H9 (cell line): Measurements from ENCODE around the gene IGF1. TPM values are rescaled to one million over a fixed set of nuclear protein-coding genes. Genes with fewer than 3 reads are reported as not detected.

Experiments
- DNase-seq: peaks from one replicate; pipeline ENCODE4 v3.0.0-alpha.2; 2017
- H2AFZ ChIP-seq: one replicate; pipeline ENCODE4 v1.6.1; 2013; ENCODE audit warnings: mild to moderate bottlenecking, low read length, control low read depth, moderate library complexity
- H2AK5ac ChIP-seq: 2 replicates; pipeline ENCODE4 v1.6.1; 2013; ENCODE audit warnings: low read length, control low read depth, mixed read lengths; ENCODE audit not compliant: insufficient read length
- H2BK120ac ChIP-seq: one replicate; pipeline ENCODE4 v1.6.1; 2013; ENCODE audit warnings: low read depth, mild to moderate bottlenecking, low read length, control low read depth, inconsistent platforms; ENCODE audit not compliant: poor library complexity, severe bottlenecking
- H2BK12ac ChIP-seq: 2 replicates; pipeline ENCODE4 v1.6.1; 2013; ENCODE audit warnings: low read length, control low read depth, mixed read lengths, low read depth; ENCODE audit not compliant: insufficient read length
- H2BK15ac ChIP-seq: 2 replicates; pipeline ENCODE4 v1.6.1; 2013; ENCODE audit warnings: low read depth, low read length, control low read depth
- H2BK20ac ChIP-seq: one replicate; pipeline ENCODE4 v1.6.1; 2013; ENCODE audit warnings: low read depth, mild to moderate bottlenecking, low read length, control low read depth, inconsistent platforms; ENCODE audit not compliant: poor library complexity, severe bottlenecking
- H2BK5ac ChIP-seq: 2 replicates; pipeline ENCODE4 v1.6.1; 2013; ENCODE audit warnings: low read length, control low read depth, mixed read lengths; ENCODE audit not compliant: insufficient read length
- H3K14ac ChIP-seq: 2 replicates; pipeline ENCODE4 v1.6.1; 2013; ENCODE audit warnings: low read length, control low read depth; ENCODE audit not compliant: insufficient read depth
- H3K18ac ChIP-seq: 2 replicates; pipeline ENCODE4 v1.6.1; 2013; ENCODE audit warnings: low read depth, mild to moderate bottlenecking, mixed read lengths, low read length, control low read depth; ENCODE audit not compliant: insufficient read length
- H3K23ac ChIP-seq: 2 replicates; pipeline ENCODE4 v1.6.1; 2013; ENCODE audit warnings: low read length, control low read depth, mixed read lengths, low read depth; ENCODE audit not compliant: insufficient read length
- H3K23me2 ChIP-seq: 2 replicates; pipeline ENCODE4 v1.6.1; 2013; ENCODE audit warnings: low read depth, mild to moderate bottlenecking, mixed read lengths, low read length, control low read depth; ENCODE audit not compliant: insufficient read length, poor library complexity, severe bottlenecking
- H3K27ac ChIP-seq: 2 replicates; pipeline ENCODE4 v1.5.1; 2013; ENCODE audit warnings: low read length, control low read depth, mixed read lengths, low read depth; ENCODE audit not compliant: insufficient read length
- H3K27me3 ChIP-seq: 2 replicates; pipeline ENCODE4 v1.6.1; 2013; ENCODE audit warnings: low read length, control low read depth, inconsistent platforms; ENCODE audit not compliant: insufficient read depth
- H3K4ac ChIP-seq: 2 replicates; pipeline ENCODE4 v1.6.1; 2013; ENCODE audit warnings: low read depth, mild to moderate bottlenecking, control low read depth, inconsistent platforms, low read length, moderate library complexity
- H3K4me1 ChIP-seq: 2 replicates; pipeline ENCODE4 v1.6.1; 2013; ENCODE audit warnings: low read length, control low read depth, inconsistent platforms; ENCODE audit not compliant: insufficient read depth
- H3K4me2 ChIP-seq: 2 replicates; pipeline ENCODE4 v1.6.1; 2013; ENCODE audit warnings: low read length, control low read depth, mixed read lengths; ENCODE audit not compliant: insufficient read length, insufficient read depth
- H3K56ac ChIP-seq: 2 replicates; pipeline ENCODE4 v1.6.1; 2013; ENCODE audit warnings: low read depth, mild to moderate bottlenecking, mixed read lengths, low read length, control low read depth; ENCODE audit not compliant: insufficient read length
- H3K79me1 ChIP-seq: 2 replicates; pipeline ENCODE4 v1.6.1; 2013; ENCODE audit warnings: low read depth, mild to moderate bottlenecking, moderate library complexity, low read length, control low read depth, inconsistent platforms; ENCODE audit not compliant: insufficient read depth, poor library complexity, severe bottlenecking
- H3K79me2 ChIP-seq: 2 replicates; pipeline ENCODE4 v1.6.1; 2013; ENCODE audit warnings: low read length, control low read depth, inconsistent platforms; ENCODE audit not compliant: insufficient read depth
- H3K9ac ChIP-seq: 2 replicates; pipeline ENCODE4 v1.6.1; 2013; ENCODE audit warnings: low read length, control low read depth, mixed read lengths; ENCODE audit not compliant: insufficient read length; ENCODE audit errors: extremely low read depth
- H3K9me3 ChIP-seq: one replicate; pipeline ENCODE4 v1.6.1; 2013; ENCODE audit warnings: low read depth, low read length, inconsistent platforms; ENCODE audit not compliant: control insufficient read depth
- H3T11ph ChIP-seq: one replicate; pipeline ENCODE4 v1.6.1; 2013; ENCODE audit warnings: mild to moderate bottlenecking, low read length, control low read depth, inconsistent platforms
- H4K20me1 ChIP-seq: one replicate; pipeline ENCODE4 v1.6.1; 2013; ENCODE audit not compliant: control insufficient read depth, insufficient read length, insufficient read depth
- H4K5ac ChIP-seq: 2 replicates; pipeline ENCODE4 v1.6.1; 2013; ENCODE audit warnings: low read depth, mild to moderate bottlenecking, mixed read lengths, low read length, control low read depth; ENCODE audit not compliant: insufficient read length
- H4K8ac ChIP-seq: replicated peaks from 2 replicates; pipeline ENCODE4 v1.6.1; 2013; ENCODE audit warnings: low read length, control low read depth, mixed read lengths, low read depth; ENCODE audit not compliant: insufficient read length
- H4K91ac ChIP-seq: 2 replicates; pipeline ENCODE4 v1.6.1; 2013; ENCODE audit warnings: low read depth, mild to moderate bottlenecking, moderate library complexity, mixed read lengths, low read length, control low read depth; ENCODE audit not compliant: insufficient read length
- H3K27ac Mint-ChIP-seq, 3 experiments: 2 replicates in 2 of 3; 3 replicates in 1 of 3; pipeline ENCODE4 v1.8.0; 2020 to 2021; ENCODE audit warnings: mixed read lengths in 3 of 3, mild to moderate bottlenecking in 1 of 3, moderate library complexity in 1 of 3
- H3K27me3 Mint-ChIP-seq: 2 replicates; pipeline ENCODE4 v1.8.0; 2021; ENCODE audit warnings: low read depth, mild to moderate bottlenecking, moderate library complexity, mixed read lengths
- H3K36me3 Mint-ChIP-seq, 3 experiments: 2 replicates in 2 of 3; 3 replicates in 1 of 3; pipeline ENCODE4 v1.8.0; 2020 to 2021; ENCODE audit warnings: low read depth in 3 of 3, mixed read lengths in 3 of 3; ENCODE audit not compliant: insufficient read depth in 1 of 3
- H3K4me1 Mint-ChIP-seq, 2 experiments: 2 replicates each; pipeline ENCODE4 v1.8.0; 2020; ENCODE audit warnings: mixed read lengths in 2 of 2
- H3K4me3 Mint-ChIP-seq, 2 experiments: 2 replicates in 1 of 2; 3 replicates in 1 of 2; pipeline ENCODE4 v1.8.0; 2020 to 2021; ENCODE audit warnings: mild to moderate bottlenecking in 2 of 2, mixed read lengths in 2 of 2, moderate library complexity in 1 of 2
- H3K9me3 Mint-ChIP-seq, 2 experiments: 2 replicates in 1 of 2; 3 replicates in 1 of 2; pipeline ENCODE4 v1.8.0; 2020; ENCODE audit warnings: mild to moderate bottlenecking in 2 of 2, mixed read lengths in 2 of 2, moderate library complexity in 1 of 2
- WGBS: extraction: QIAGEN DNeasy Blood & Tissue Kit; methylation state at CpG from one replicate; pipeline ENCODE4 v1.1.7; 2013; ENCODE audit warnings: missing lambda C conversion rate, low lambda C conversion rate, mixed read lengths; ENCODE audit not compliant: insufficient read length; ENCODE audit errors: extremely low coverage; 5-methylcytosine and 5-hydroxymethylcytosine counted together
- total RNA-seq: library from RNA; stranded (reverse); gene quantifications from 2 replicates; pipeline ENCODE4 v1.2.1, GENCODE V29; 2021
- TF ChIP-seq, protein P1 (sequence below): fragments of 200-600 bp; sonication (generic); conservative IDR thresholded peaks from 3 replicates; pipeline ENCODE4 v1.8.0; 2021; ENCODE audit warnings: antibody characterized with exemption, mild to moderate bottlenecking

Gene IGF1
- total RNA-seq, 1 experiment from 2014 or later = not detected

GRCh38 chr12:102406033-102406584, 74.3 kb downstream of the IGF1 start:
- Histone ChIP-seq H3K79me2 (no peaks in the 10 kb centered on the region), H3K18ac (no peak overlapping the region), H4K8ac (no peak overlapping the region), H3K9me3 (no peaks in the 10 kb centered on the region), H3K23ac (peak overlapping the region; percentile 62), H3K23me2 (no peaks in the 10 kb centered on the region), H3K79me1 (no peaks in the 10 kb centered on the region), H4K5ac (no peak overlapping the region), H3K56ac (no peak overlapping the region), H3K4me1 (no peaks in the 10 kb centered on the region), H3K27me3 (no peaks in the 10 kb centered on the region), H3K27ac (no peak overlapping the region), H2AFZ (no peak overlapping the region), H2BK5ac (no peak overlapping the region), H3K4me2 (no peak overlapping the region), H4K20me1 (no peaks in the 10 kb centered on the region), H2BK12ac (no peak overlapping the region), H3K9ac (no peak overlapping the region), H3K4ac (no peak overlapping the region), H3K14ac (no peak overlapping the region), H2AK5ac (no peak overlapping the region), H2BK15ac (no peak overlapping the region), H3T11ph (no peak overlapping the region), H4K91ac (no peak overlapping the region), H2BK20ac (no peak overlapping the region), H2BK120ac (no peak overlapping the region)
- Mint-ChIP-seq H3K4me1 (peaks cover 0 to 7% of the 10 kb centered on the region in 2 experiments; a peak in 2 of 4 replicates), H3K27me3 (no peaks in the 10 kb centered on the region; the same call in 1 of the 2 replicates), H3K9me3 (no peaks in the 10 kb centered on the region), H3K36me3 (no peaks in the 10 kb centered on the region; a peak in 1 of 7 replicates), H3K4me3 (no peak overlapping the region), H3K27ac (peak overlapping the region in 1 of 3 experiments; percentile 47; a peak in 1 of 7 replicates)
- TF ChIP-seq, protein P1, sequence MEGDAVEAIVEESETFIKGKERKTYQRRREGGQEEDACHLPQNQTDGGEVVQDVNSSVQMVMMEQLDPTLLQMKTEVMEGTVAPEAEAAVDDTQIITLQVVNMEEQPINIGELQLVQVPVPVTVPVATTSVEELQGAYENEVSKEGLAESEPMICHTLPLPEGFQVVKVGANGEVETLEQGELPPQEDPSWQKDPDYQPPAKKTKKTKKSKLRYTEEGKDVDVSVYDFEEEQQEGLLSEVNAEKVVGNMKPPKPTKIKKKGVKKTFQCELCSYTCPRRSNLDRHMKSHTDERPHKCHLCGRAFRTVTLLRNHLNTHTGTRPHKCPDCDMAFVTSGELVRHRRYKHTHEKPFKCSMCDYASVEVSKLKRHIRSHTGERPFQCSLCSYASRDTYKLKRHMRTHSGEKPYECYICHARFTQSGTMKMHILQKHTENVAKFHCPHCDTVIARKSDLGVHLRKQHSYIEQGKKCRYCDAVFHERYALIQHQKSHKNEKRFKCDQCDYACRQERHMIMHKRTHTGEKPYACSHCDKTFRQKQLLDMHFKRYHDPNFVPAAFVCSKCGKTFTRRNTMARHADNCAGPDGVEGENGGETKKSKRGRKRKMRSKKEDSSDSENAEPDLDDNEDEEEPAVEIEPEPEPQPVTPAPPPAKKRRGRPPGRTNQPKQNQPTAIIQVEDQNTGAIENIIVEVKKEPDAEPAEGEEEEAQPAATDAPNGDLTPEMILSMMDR = no peak
- DNase-seq = no peak
- WGBS = no CpG with 5 or more reads among the region's 7 CpGs
